GM12873 (cell line): ENCODE measurements around the gene TAF1C.

Source experiments
- TF ChIP-seq, protein P1 (sequence below): IDR thresholded peaks from 2 replicates; pipeline ENCODE4 v1.5.1; 2012; ENCODE audit warnings: low read depth, mild to moderate bottlenecking, moderate library complexity, low read length, control low read depth; ENCODE audit not compliant: insufficient read depth; ENCODE audit errors: missing control alignments

TAF1C gene, protein sequence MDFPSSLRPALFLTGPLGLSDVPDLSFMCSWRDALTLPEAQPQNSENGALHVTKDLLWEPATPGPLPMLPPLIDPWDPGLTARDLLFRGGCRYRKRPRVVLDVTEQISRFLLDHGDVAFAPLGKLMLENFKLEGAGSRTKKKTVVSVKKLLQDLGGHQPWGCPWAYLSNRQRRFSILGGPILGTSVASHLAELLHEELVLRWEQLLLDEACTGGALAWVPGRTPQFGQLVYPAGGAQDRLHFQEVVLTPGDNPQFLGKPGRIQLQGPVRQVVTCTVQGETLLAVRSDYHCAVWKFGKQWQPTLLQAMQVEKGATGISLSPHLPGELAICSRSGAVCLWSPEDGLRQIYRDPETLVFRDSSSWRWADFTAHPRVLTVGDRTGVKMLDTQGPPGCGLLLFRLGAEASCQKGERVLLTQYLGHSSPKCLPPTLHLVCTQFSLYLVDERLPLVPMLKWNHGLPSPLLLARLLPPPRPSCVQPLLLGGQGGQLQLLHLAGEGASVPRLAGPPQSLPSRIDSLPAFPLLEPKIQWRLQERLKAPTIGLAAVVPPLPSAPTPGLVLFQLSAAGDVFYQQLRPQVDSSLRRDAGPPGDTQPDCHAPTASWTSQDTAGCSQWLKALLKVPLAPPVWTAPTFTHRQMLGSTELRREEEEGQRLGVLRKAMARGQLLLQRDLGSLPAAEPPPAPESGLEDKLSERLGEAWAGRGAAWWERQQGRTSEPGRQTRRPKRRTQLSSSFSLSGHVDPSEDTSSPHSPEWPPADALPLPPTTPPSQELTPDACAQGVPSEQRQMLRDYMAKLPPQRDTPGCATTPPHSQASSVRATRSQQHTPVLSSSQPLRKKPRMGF

DNA sequence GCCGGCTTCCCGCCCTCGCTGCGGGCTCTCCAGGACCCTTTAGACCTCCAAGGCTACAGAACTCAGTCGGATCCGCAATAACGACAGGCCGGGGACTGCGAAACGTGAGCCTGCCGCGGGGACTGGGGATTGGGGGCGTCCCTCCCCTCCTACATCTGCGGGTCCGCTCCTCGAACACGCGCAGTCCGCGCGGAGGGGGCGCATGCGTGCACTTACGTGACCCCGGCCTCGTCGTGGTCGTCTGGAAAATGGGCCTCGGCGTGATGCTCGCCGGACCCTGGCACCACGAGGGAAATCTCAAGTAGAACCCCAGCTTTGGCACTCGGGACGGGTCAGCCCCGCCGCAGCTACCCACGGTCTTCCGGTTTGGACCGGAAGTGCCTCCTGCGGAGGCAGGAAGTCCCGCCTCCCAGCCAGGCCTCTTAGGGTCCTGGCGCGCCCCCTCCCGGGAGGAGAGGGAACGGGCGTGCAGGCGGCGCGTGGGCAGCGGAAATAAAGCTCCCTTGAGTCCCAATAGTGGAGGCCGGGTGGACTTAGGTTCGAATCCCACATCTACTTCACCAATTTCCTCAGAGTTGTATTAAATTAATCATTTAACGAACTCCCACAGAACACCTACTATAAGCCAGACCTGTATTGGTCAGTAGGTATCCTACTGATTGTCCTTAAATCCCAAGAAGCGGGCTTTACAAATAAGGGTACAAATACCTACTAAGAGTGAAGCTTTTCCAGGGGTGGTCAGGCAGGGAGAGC lies at the start of gene TAF1C:
Gene TAF1C, minus strand, starts transcription at position 373 of the 753 bp plus-strand sequence. CDS start 2,069 bp downstream, outside the sequence.
- TF ChIP-seq, protein P1, sequence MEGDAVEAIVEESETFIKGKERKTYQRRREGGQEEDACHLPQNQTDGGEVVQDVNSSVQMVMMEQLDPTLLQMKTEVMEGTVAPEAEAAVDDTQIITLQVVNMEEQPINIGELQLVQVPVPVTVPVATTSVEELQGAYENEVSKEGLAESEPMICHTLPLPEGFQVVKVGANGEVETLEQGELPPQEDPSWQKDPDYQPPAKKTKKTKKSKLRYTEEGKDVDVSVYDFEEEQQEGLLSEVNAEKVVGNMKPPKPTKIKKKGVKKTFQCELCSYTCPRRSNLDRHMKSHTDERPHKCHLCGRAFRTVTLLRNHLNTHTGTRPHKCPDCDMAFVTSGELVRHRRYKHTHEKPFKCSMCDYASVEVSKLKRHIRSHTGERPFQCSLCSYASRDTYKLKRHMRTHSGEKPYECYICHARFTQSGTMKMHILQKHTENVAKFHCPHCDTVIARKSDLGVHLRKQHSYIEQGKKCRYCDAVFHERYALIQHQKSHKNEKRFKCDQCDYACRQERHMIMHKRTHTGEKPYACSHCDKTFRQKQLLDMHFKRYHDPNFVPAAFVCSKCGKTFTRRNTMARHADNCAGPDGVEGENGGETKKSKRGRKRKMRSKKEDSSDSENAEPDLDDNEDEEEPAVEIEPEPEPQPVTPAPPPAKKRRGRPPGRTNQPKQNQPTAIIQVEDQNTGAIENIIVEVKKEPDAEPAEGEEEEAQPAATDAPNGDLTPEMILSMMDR = peak; percentile 92

GRCh38 chr16:84234321-84235241 lies 47.7 kb upstream of the TAF1C start:
- TF ChIP-seq, protein P1 = no peak

GRCh38 chr16:84233748-84234147 lies 46.9 kb upstream of the TAF1C start:
- TF ChIP-seq, protein P1 = no peak

DNA sequence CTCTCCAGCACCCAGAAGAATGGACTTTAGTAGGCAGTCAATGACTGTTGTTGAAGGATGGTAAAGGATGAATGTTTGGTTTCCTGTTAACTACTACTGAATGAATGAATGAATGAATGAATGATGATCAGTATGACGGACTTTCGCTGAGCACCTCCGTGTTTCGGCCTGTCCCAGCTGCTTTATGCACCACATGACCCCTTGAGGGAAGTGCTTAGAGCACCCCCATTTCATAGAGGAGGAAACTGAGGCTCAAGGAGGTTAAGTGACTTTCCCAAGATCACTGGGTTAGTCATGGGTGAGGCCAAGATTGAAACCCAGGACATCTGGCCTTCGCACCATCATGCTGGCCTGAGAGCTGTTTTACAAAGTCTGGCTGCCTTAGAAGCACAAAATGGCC lies 46.1 kb upstream of the TAF1C start:
- TF ChIP-seq, protein P1 = no peak

DNA sequence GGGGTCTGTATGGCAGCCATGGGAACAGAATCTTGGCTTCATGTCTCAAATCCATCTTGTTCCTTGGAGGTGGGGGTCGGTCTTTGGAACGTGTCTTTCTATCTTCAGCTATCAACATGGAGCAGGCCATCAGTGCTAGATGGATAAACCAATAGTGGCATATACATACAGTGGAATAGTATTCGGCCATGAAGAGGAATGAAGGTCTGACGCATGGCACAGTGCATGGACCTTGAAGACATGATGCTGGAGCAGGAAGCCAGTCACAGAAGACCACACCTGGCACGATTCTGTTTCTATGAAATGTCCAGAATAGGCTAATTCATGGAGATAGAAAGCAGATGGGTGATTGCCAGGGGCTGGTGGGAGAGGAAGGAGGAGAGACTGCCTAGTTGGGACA lies 45.2 kb upstream of the TAF1C start:
- TF ChIP-seq, protein P1 = no peak

DNA sequence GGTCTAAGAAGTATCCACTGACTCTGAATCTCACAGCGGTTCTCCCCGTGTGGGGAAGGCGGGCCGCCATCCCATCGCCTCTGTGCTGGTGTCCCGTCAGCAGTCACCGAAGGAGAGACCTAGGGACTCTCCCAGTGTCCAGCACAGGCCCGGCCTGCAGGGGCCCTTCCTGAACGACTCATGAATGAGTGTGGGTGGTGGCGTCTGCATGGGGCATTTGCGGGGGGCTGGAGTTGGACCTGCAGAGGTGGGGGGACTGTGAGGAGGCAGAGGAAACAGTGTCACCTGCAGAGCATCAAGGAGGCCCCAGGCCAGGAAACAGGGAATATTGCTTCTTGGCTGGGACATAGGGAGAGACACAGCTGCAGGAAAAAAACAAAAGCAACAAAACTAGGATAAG lies 42.6 kb upstream of the TAF1C start:
- TF ChIP-seq, protein P1 = no peak
